CD8-positive, alpha-beta memory T cell (primary cell): ENCODE results near the gene HNRNPA3. TPM values are rescaled to one million over a fixed set of nuclear protein-coding genes. Genes with fewer than 3 reads are reported as not detected.

Experiments used
- CTCF ChIA-PET: fragments of 350-600 bp; sonication (Branson Sonifier 250); formaldehyde crosslinking; loops from one replicate; lab custom pipeline; 2021; ENCODE audit warnings: antibody characterized with exemption; lab: Charles Lee
- POLR2A ChIA-PET: fragments of 350-600 bp; sonication (Branson Sonifier 250); formaldehyde crosslinking; loops from one replicate; lab custom pipeline; 2021; ENCODE audit warnings: antibody characterized with exemption; lab: Charles Lee
- DNase-seq, 5 donors: peaks; one replicate each; pipeline versions ENCODE4 v3.0.0 to v3.0.0-alpha.2; 2020 to 2022; ENCODE audit warnings: mixed read lengths in 1 of 5
- H3K27ac ChIP-seq: one replicate; pipeline ENCODE4 v1.7.0; 2013; ENCODE audit warnings: low read depth, mild to moderate bottlenecking, low read length, moderate library complexity
- H3K27me3 ChIP-seq: 2 replicates; pipeline ENCODE4 v1.7.0; 2013; ENCODE audit warnings: low read length, mild to moderate bottlenecking; ENCODE audit not compliant: insufficient read depth, poor library complexity, severe bottlenecking
- H3K36me3 ChIP-seq: 2 replicates; pipeline ENCODE4 v1.7.0; 2013; ENCODE audit warnings: mild to moderate bottlenecking, low read length, moderate library complexity; ENCODE audit not compliant: insufficient read depth
- H3K4me1 ChIP-seq: 2 replicates; pipeline ENCODE4 v1.7.0; 2013; ENCODE audit warnings: mild to moderate bottlenecking, low read length, moderate library complexity; ENCODE audit not compliant: insufficient read depth
- H3K4me3 ChIP-seq: 2 replicates; pipeline ENCODE4 v1.7.0; 2013; ENCODE audit warnings: mild to moderate bottlenecking, low read length
- H3K9me3 ChIP-seq: 2 replicates; pipeline ENCODE4 v1.7.0; 2013; ENCODE audit warnings: mild to moderate bottlenecking, low read length
- H3K27ac Mint-ChIP-seq, 8 donors: one replicate each; pipeline ENCODE4 v1.8.0; 2020 to 2021; ENCODE audit warnings: mixed read lengths in 8 of 8, mild to moderate bottlenecking in 6 of 8, inconsistent platforms in 3 of 8, moderate library complexity in 3 of 8
- H3K27me3 Mint-ChIP-seq, 2 donors: one replicate each; pipeline ENCODE4 v1.8.0; 2020 to 2021; ENCODE audit warnings: mixed read lengths in 2 of 2, mild to moderate bottlenecking in 1 of 2, moderate library complexity in 1 of 2
- H3K36me3 Mint-ChIP-seq, 3 donors: one replicate each; pipeline ENCODE4 v1.8.0; 2020 to 2021; ENCODE audit warnings: mixed read lengths in 3 of 3, inconsistent platforms in 1 of 3, mild to moderate bottlenecking in 1 of 3
- H3K4me1 Mint-ChIP-seq, 3 donors: one replicate each; pipeline ENCODE4 v1.8.0; 2020 to 2021; ENCODE audit warnings: mixed read lengths in 3 of 3, inconsistent platforms in 1 of 3, mild to moderate bottlenecking in 1 of 3
- H3K4me3 Mint-ChIP-seq, 7 donors: one replicate each; pipeline ENCODE4 v1.8.0; 2020 to 2021; ENCODE audit warnings: mixed read lengths in 7 of 7, mild to moderate bottlenecking in 6 of 7, moderate library complexity in 4 of 7, inconsistent platforms in 2 of 7
- H3K9me3 Mint-ChIP-seq, 5 donors: one replicate each; pipeline ENCODE4 v1.8.0; 2020 to 2022; ENCODE audit warnings: mixed read lengths in 5 of 5, mild to moderate bottlenecking in 3 of 5, moderate library complexity in 2 of 5, inconsistent platforms in 1 of 5
- polyA plus RNA-seq: library from polyadenylated mRNA; unstranded; fragments of 300-500 nt; fragmentation: Illumina TruSeq; gene quantifications from one replicate; pipeline ENCODE4 v1.2.3, GENCODE V29; 2021
- total RNA-seq, 2 experiments: library from RNA; stranded (reverse); gene quantifications; one replicate each; pipeline ENCODE4 v1.2.3, GENCODE V29; 2021

HNRNPA3 gene
- total and polyA plus RNA-seq, 3 experiments from 2014 or later = 58.3 to 216 (median 203) TPM

DNA sequence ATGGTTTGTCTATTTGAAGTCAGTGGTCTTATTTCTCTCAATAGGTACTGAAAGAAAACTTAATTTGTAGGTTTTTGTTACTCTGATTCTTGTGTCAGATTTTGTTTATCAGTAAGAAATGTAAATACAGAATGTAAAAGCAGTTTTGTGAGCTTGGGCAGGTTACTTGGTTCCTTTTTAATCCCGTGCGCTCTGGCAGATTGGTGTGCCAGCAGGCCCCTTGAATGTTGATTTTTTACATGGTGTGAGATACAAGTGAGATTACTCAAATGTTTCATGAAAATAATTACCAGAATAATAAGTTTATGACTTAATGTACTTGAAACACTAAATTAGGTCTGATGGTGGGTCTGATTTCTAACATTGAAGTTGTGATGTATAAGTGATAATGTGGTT, 13.4 kb downstream of the HNRNPA3 start:
- ChIA-PET CTCF (interaction anchor here (0.9 to 5.7 kb wide), 2 partner anchors 11 to 38 kb away, joined by 3 to 38 read pairs; partner anchors contain the start of gene NFE2L2), POLR2A (interaction anchor here (0.6 to 3.8 kb wide), 4 partner anchors 11 to 38 kb away, joined by 5 to 16 read pairs (median 6); no protein-coding TSS in a partner anchor)
- H3K4me3 Mint-ChIP-seq = no peak overlapping the region
- peaks cover under 1% of the 10 kb centered on the region for H3K4me1 ChIP-seq
- no peaks in the 10 kb centered on the region for H3K9me3 Mint-ChIP-seq
- DNase-seq = no peak
- H3K27me3 ChIP-seq = no peaks in the 10 kb centered on the region
- no peak overlapping the region for H3K27ac ChIP-seq
- peak overlapping the region in 5 of 8 donors; percentile 17 to 63 (median 30) for H3K27ac Mint-ChIP-seq
- H3K36me3 Mint-ChIP-seq = peaks cover 8 to 71% (median 22%) of the 10 kb centered on the region in 3 donors
- peaks cover 36 to 61% (median 55%) of the 10 kb centered on the region in 3 donors for H3K4me1 Mint-ChIP-seq
- peaks cover 35% of the 10 kb centered on the region for H3K36me3 ChIP-seq
- H3K9me3 ChIP-seq = no peaks in the 10 kb centered on the region
- no peaks in the 10 kb centered on the region for H3K27me3 Mint-ChIP-seq
- H3K4me3 ChIP-seq = no peak overlapping the region

DNA sequence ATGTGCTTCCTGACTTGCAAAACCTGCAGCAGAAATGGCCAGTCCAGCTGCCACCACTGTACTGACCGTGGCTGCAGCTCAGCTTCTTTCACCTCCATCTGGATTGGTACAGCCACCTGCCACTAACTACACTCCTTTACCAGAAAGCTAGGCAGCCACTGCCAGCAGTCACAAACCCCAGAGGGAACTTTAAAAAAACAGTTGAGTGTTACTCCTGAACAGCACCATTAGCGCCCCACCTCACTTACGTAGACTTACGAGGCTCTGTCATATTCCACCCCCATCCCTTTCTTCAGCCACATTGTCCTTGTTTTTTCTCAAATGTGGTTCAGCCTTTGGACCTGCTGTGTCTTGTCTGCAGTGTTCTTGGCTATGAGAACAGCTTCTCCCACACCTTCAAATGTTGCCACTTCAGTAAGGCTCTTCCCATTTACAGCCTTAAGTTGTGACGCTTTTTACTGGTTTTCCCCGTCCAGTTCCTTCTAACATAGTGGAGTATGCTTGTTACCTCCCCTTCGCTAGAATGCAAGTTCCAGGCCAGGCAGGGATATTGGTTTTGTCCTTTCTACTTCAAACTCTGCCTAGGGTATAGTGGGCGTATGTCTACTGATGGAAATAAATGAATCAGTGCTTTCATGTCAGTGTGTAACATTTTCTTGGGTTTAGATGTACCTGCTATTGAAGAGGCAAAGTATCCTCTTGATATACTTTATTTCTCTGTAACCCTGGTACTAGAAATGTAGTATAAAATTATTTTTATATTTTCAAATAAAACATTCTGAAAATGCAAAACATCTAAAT, 17.0 kb downstream of the HNRNPA3 start:
- ChIA-PET CTCF (interaction anchor here (0.7 to 5.7 kb wide), 4 partner anchors 33 to 64 kb away, joined by 3 to 38 read pairs (median 3); partner anchors contain the start of gene NFE2L2), POLR2A (interaction anchor here (0.5 to 1.3 kb wide), 4 partner anchors 10 to 65 kb away, joined by 3 to 6 read pairs (median 5); no protein-coding TSS in a partner anchor)
- H3K36me3 Mint-ChIP-seq = peaks cover 6 to 78% (median 20%) of the 10 kb centered on the region in 3 donors

DNA sequence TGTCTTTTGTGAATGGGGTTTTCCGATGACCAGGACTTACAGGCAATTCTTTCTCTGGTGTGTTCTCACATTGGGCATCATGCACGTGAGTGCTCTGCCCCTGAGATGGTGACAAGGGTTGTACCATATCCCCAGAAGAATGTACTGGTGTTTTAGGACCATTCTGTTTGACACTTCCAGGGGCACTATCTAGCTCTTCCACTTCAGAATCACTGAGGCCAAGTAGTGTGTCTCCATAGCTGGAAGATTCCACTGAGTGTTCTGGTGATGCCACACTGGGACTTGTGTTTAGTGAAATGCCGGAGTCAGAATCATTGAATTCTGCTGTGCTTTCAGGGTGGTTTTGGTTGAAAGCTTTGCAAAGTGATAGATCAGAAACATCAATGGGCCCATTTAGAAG, 18.7 kb downstream of the HNRNPA3 start:
- POLR2A ChIA-PET = interaction anchor here (0.9 kb wide), 1 partner anchor 34 kb away, joined by 3 read pairs; no protein-coding TSS in a partner anchor
- no peaks in the 10 kb centered on the region for H3K9me3 Mint-ChIP-seq
- DNase-seq = no peak
- peak overlapping the region in 1 of 7 donors; percentile 62 for H3K4me3 Mint-ChIP-seq
- Histone ChIP-seq H3K4me3 (no peak overlapping the region), H3K9me3 (no peaks in the 10 kb centered on the region), H3K36me3 (peaks cover 31% of the 10 kb centered on the region), H3K27me3 (no peaks in the 10 kb centered on the region), H3K4me1 (no peaks in the 10 kb centered on the region), H3K27ac (no peak overlapping the region)
- peak overlapping the region in 6 of 8 donors; percentile 11 to 69 (median 52) for H3K27ac Mint-ChIP-seq
- CTCF ChIA-PET = interaction anchor here (1.0 to 2.1 kb wide), 4 partner anchors 9 to 67 kb away, joined by 4 to 11 read pairs (median 6); no protein-coding TSS in a partner anchor
- peaks cover 36 to 72% (median 57%) of the 10 kb centered on the region in 3 donors for H3K4me1 Mint-ChIP-seq
- no peaks in the 10 kb centered on the region for H3K27me3 Mint-ChIP-seq
- peaks cover 6 to 79% (median 17%) of the 10 kb centered on the region in 3 donors for H3K36me3 Mint-ChIP-seq

More for the DNA sequence above, 17.0 kb downstream of the HNRNPA3 start:
- Histone ChIP-seq H3K36me3 (peaks cover 35% of the 10 kb centered on the region), H3K27me3 (no peaks in the 10 kb centered on the region), H3K4me1 (no peaks in the 10 kb centered on the region), H3K9me3 (no peaks in the 10 kb centered on the region), H3K4me3 (no peak overlapping the region), H3K27ac (no peak overlapping the region)
- Mint-ChIP-seq H3K27ac (peak overlapping the region in 7 of 8 donors; percentile 44 to 94 (median 69)), H3K4me3 (peak overlapping the region in 1 of 7 donors; percentile 28), H3K9me3 (no peaks in the 10 kb centered on the region), H3K4me1 (peaks cover 34 to 64% (median 51%) of the 10 kb centered on the region in 3 donors), H3K27me3 (no peaks in the 10 kb centered on the region)
- DNase-seq = no peak

DNA sequence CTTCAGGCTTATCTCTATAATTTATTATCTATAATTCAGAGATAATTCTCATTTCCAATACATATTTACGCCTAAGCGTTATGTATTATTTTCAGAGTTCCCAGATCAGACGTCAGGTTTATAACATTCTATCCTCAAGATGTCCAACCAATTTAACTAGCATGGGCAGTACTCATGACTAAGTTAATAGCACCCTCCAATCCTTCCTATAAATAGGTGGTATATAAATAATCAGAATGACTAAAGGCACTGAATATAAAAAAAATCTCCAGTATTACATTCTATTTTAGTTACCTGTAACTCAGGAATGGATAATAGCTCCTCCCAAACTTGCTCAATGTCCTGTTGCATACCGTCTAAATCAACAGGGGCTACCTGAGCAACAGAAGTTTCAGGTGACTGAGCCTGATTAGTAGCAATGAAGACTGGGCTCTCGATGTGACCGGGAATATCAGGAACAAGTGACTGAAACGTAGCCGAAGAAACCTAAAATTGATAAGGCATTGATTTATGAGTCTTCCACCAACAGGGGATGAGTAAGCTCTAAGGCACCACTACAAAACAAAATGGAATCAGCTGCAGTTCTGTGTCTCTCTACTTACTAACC, 19.6 kb downstream of the HNRNPA3 start:
- no peak for DNase-seq
- Histone ChIP-seq H3K36me3 (peaks cover 31% of the 10 kb centered on the region), H3K9me3 (no peaks in the 10 kb centered on the region), H3K27ac (no peak overlapping the region), H3K4me1 (no peaks in the 10 kb centered on the region), H3K27me3 (no peaks in the 10 kb centered on the region), H3K4me3 (no peak overlapping the region)
- Mint-ChIP-seq H3K9me3 (no peaks in the 10 kb centered on the region), H3K27ac (peak overlapping the region in 3 of 8 donors; percentile 17 to 71 (median 20)), H3K4me3 (no peak overlapping the region), H3K27me3 (no peaks in the 10 kb centered on the region), H3K4me1 (peaks cover 37 to 73% (median 51%) of the 10 kb centered on the region in 3 donors), H3K36me3 (peaks cover 6 to 78% (median 17%) of the 10 kb centered on the region in 3 donors)
- CTCF ChIA-PET = interaction anchor here (2.0 to 2.1 kb wide), 2 partner anchors 8 to 31 kb away, joined by 7 to 11 read pairs; no protein-coding TSS in a partner anchor
- POLR2A ChIA-PET = interaction anchor here (1.0 to 2.2 kb wide), 2 partner anchors 20 to 31 kb away, joined by 3 to 10 read pairs; partner anchors contain the start of gene HNRNPA3

DNA sequence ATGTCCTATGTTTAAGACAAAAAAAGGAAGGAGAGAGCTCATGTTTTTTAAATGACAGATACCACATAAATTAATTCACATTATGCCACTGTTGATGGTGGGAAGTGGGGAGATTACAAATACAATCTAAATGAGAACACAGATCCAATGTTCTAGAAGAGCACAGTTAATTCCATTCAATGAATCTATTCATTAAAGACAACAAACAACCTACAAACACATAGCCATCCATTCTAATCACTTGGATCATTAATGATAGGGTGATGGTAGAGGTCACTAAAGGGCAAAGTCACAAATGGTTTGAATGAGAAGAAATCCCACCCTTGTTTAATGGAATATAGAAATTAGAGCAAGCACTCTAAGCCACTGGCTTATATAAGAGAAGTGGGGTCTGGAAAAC, 21.7 kb downstream of the HNRNPA3 start:
- Mint-ChIP-seq H3K36me3 (peaks cover 3 to 67% (median 16%) of the 10 kb centered on the region in 3 donors), H3K4me1 (peaks cover 42 to 76% (median 54%) of the 10 kb centered on the region in 3 donors), H3K27ac (peak overlapping the region in 7 of 8 donors; percentile 8 to 77 (median 67)), H3K4me3 (no peak overlapping the region), H3K9me3 (no peaks in the 10 kb centered on the region), H3K27me3 (peaks cover 0 to under 1% of the 10 kb centered on the region in 2 donors)
- Histone ChIP-seq H3K4me1 (peaks cover 16% of the 10 kb centered on the region), H3K27ac (no peak overlapping the region), H3K27me3 (no peaks in the 10 kb centered on the region), H3K9me3 (no peaks in the 10 kb centered on the region), H3K36me3 (peaks cover 31% of the 10 kb centered on the region), H3K4me3 (no peak overlapping the region)
- ChIA-PET POLR2A (no interaction called here), CTCF (interaction anchor here (4.0 kb wide), 1 partner anchor 30 kb away, joined by 21 read pairs; the partner anchor contains the start of gene NFE2L2)
- no peak for DNase-seq

DNA sequence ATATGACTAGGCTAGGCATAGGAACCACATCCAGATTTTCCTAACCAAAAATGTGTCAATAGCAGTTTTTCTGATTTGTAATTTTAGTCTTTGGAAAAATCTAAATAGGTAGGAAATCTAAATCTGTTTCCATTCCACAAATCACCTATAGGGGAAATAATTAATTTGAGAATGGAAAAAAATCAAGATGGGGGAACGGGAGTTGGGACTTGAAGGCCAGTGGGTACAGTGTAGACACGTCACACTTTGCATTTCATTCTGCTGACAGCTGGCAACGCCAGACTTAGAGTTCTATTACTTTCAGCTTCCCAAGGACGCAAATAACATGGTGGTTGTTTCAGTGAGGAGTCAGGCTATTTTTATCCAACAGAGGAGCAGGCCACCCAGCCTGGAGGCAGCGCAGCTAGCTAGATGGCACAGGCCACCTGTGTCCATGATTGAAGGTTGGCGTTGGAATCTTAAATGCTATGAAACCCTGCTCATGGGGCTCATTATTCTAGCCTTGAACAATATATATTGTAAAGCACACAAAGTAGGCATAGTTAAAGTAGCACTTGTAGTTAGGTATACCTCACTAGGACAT, 23.4 kb downstream of the HNRNPA3 start:
- peak overlapping the region in 7 of 8 donors; percentile 40 to 81 (median 61) for H3K27ac Mint-ChIP-seq
- CTCF ChIA-PET = interaction anchor here (1.4 to 4.0 kb wide), 2 partner anchors 14 to 28 kb away, joined by 3 to 21 read pairs; partner anchors contain the start of gene NFE2L2

DNA sequence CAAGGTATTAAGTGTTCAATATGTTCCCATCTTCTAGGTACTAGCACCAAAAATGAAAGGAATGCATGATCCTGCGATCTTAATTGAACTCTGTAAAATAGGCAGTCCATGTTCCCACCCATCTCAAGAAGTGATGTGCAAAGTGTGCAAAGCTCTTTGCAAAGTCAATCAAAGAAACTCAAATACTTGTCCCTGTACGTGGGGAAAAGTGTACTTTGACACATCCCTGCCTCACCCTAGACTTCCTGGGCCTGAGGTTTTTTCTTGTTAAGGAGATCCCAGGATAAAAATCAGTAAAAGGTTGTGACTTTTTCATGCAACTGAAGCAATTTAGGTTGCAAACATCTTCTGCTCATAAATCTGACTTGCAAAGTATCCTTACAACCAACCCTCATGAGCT, 25.3 kb downstream of the HNRNPA3 start:
- Mint-ChIP-seq H3K27me3 (peaks cover 0 to 1% of the 10 kb centered on the region in 2 donors), H3K27ac (peak overlapping the region in 5 of 8 donors; percentile 48 to 73 (median 66)), H3K4me1 (peaks cover 66 to 88% (median 76%) of the 10 kb centered on the region in 3 donors), H3K36me3 (peaks cover 3 to 47% (median 4%) of the 10 kb centered on the region in 3 donors), H3K4me3 (no peak overlapping the region), H3K9me3 (no peaks in the 10 kb centered on the region)
- ChIA-PET CTCF (interaction anchor here (1.6 to 5.1 kb wide), 2 partner anchors 27 to 98 kb away, joined by 3 to 55 read pairs; partner anchors contain the start of gene NFE2L2), POLR2A (interaction anchor here (0.5 to 4.0 kb wide), 2 partner anchors 26 to 481 kb away, joined by 3 to 31 read pairs; partner anchors contain the start of gene NFE2L2)
- H3K27ac ChIP-seq = no peak overlapping the region
- no peaks in the 10 kb centered on the region for H3K9me3 ChIP-seq
- no peak for DNase-seq
- peaks cover 53% of the 10 kb centered on the region for H3K4me1 ChIP-seq
- no peaks in the 10 kb centered on the region for H3K27me3 ChIP-seq
- no peak overlapping the region for H3K4me3 ChIP-seq
- peaks cover 4% of the 10 kb centered on the region for H3K36me3 ChIP-seq

More for the DNA sequence above, 23.4 kb downstream of the HNRNPA3 start:
- Histone ChIP-seq H3K27me3 (no peaks in the 10 kb centered on the region), H3K9me3 (no peaks in the 10 kb centered on the region), H3K4me1 (peaks cover 33% of the 10 kb centered on the region), H3K27ac (no peak overlapping the region), H3K36me3 (peaks cover 22% of the 10 kb centered on the region), H3K4me3 (no peak overlapping the region)
- no peaks in the 10 kb centered on the region for H3K9me3 Mint-ChIP-seq
- H3K4me3 Mint-ChIP-seq = no peak overlapping the region
- peaks cover 0 to 1% of the 10 kb centered on the region in 2 donors for H3K27me3 Mint-ChIP-seq
- H3K4me1 Mint-ChIP-seq = peaks cover 49 to 81% (median 63%) of the 10 kb centered on the region in 3 donors
- H3K36me3 Mint-ChIP-seq = peaks cover 3 to 57% (median 12%) of the 10 kb centered on the region in 3 donors
- POLR2A ChIA-PET = no interaction called here
- no peak for DNase-seq
